SK-N-SH (cell line): ENCODE data around the gene MAP3K4. TPM values are rescaled to one million over a fixed set of nuclear protein-coding genes. Genes with fewer than 3 reads are reported as not detected.

ENCODE experiments used
- CTCF ChIA-PET: fragments of 300-600, 350-600 bp; formaldehyde crosslinking; extraction: SDS; loops from one replicate; lab custom pipeline; 2021; lab: Yijun Ruan, JAX
- POLR2A ChIA-PET: fragments of 350-600 bp; sonication (Branson Sonifier 250); formaldehyde crosslinking; extraction: SDS; loops from one replicate; lab custom pipeline; 2020; ENCODE audit warnings: antibody characterized with exemption, inconsistent platforms; lab: Yijun Ruan, JAX
- DNase-seq: peaks from one replicate; pipeline ENCODE4 v3.0.0; 2012
- H2AFZ ChIP-seq: fragments of 200-600 bp; sonication (generic); 2 replicates; pipeline ENCODE4 v1.8.1; 2016; ENCODE audit warnings: antibody characterized with exemption, mild to moderate bottlenecking, low read depth
- H3F3A ChIP-seq: fragments of 200-600 bp; sonication (generic); replicated peaks from 2 replicates; pipeline ENCODE3; 2016; ENCODE audit warnings: antibody characterized with exemption, mild to moderate bottlenecking; ENCODE audit not compliant: insufficient read depth
- H3K27ac ChIP-seq, 2 experiments: fragments of 200-500 bp in 1 of 2; fragments of 200-600 bp in 1 of 2; sonication (Bioruptor generic) in 1 of 2; sonication (generic), shearing (Covaris generic) in 1 of 2; 2 replicates each; pipeline versions ENCODE4 v1.5.1 to v1.6.1; 2014 to 2016; ENCODE audit warnings: low read depth in 2 of 2, inconsistent platforms in 1 of 2, low read length in 1 of 2, mild to moderate bottlenecking in 1 of 2, mixed read lengths in 1 of 2
- H3K27me3 ChIP-seq: fragments of 200-600 bp; sonication (generic), shearing (Covaris generic); 2 replicates; pipeline ENCODE4 v1.6.1; 2016; ENCODE audit warnings: mixed run types; ENCODE audit not compliant: insufficient read depth
- H3K36me3 ChIP-seq, 2 experiments: fragments of 200-500 bp in 1 of 2; fragments of 200-600 bp in 1 of 2; sonication (Bioruptor generic) in 1 of 2; sonication (generic) in 1 of 2; replicated peaks in 1 of 2; 2 replicates each; pipeline versions ENCODE3 to v1.5.1; 2014 to 2016; ENCODE audit warnings: low read length in 1 of 2, mild to moderate bottlenecking in 1 of 2; ENCODE audit not compliant: insufficient read depth in 2 of 2, control insufficient read depth in 1 of 2
- H3K4me1 ChIP-seq, 2 experiments: fragments of 200-500 bp in 1 of 2; fragments of 200-600 bp in 1 of 2; sonication (Bioruptor generic) in 1 of 2; sonication (generic), shearing (Covaris generic) in 1 of 2; 2 replicates each; pipeline versions ENCODE4 v1.5.1 to v1.6.1; 2014 to 2016; ENCODE audit warnings: low read depth in 1 of 2, low read length in 1 of 2, mixed run types in 1 of 2; ENCODE audit not compliant: insufficient read depth in 2 of 2, control insufficient read depth in 1 of 2
- H3K4me2 ChIP-seq: fragments of 200-600 bp; sonication (generic), shearing (Covaris generic); 2 replicates; pipeline ENCODE4 v1.6.1; 2017; ENCODE audit warnings: mixed run types
- H3K4me3 ChIP-seq, 2 experiments: fragments of 200-500 bp in 1 of 2; fragments of 200-600 bp in 1 of 2; sonication (Bioruptor generic) in 1 of 2; sonication (generic), shearing (Covaris generic) in 1 of 2; 2 replicates each; pipeline versions ENCODE4 v1.5.1 to v1.8.1; 2014 to 2016; ENCODE audit warnings: low read depth in 2 of 2, inconsistent platforms in 1 of 2, low read length in 1 of 2, mild to moderate bottlenecking in 1 of 2, mixed read lengths in 1 of 2, moderate library complexity in 1 of 2
- H3K79me2 ChIP-seq: fragments of 200-600 bp; sonication (generic); 2 replicates; pipeline ENCODE4 v1.8.1; 2017; ENCODE audit warnings: mild to moderate bottlenecking; ENCODE audit not compliant: insufficient read depth
- H3K9ac ChIP-seq: fragments of 200-600 bp; sonication (generic); 2 replicates; pipeline ENCODE4 v1.6.1; 2017; ENCODE audit warnings: mixed run types
- H3K9me2 ChIP-seq: fragments of 200-600 bp; sonication (generic); 2 replicates; pipeline ENCODE4 v1.6.1; 2017; ENCODE audit warnings: mixed run types
- H3K9me3 ChIP-seq: fragments of 200-600 bp; sonication (generic); 2 replicates; pipeline ENCODE4 v1.6.1; 2017; ENCODE audit warnings: mixed run types, mild to moderate bottlenecking, moderate library complexity
- H4K20me1 ChIP-seq: fragments of 200-600 bp; sonication (generic); 2 replicates; pipeline ENCODE4 v1.6.1; 2017; ENCODE audit warnings: mild to moderate bottlenecking, mixed run types; ENCODE audit not compliant: insufficient read depth
- CHD2 ChIP-seq: fragments of 150-350 bp; IDR thresholded peaks from 2 replicates; pipeline ENCODE4 v1.6.1; 2018; ENCODE audit warnings: low read length; ENCODE audit not compliant: partially characterized antibody
- EP300 ChIP-seq, 2 experiments: IDR thresholded peaks; 2 replicates each; pipeline versions ENCODE4 v1.4.0 to v1.6.1; 2012; ENCODE audit warnings: borderline replicate concordance in 1 of 2, low read depth in 1 of 2, low read length in 1 of 2
- EZH2phosphoT487 ChIP-seq: fragments of 200-600 bp; sonication (generic); IDR thresholded peaks from 2 replicates; pipeline ENCODE4 v1.6.1; 2017; ENCODE audit warnings: low read depth, mixed run types, mild to moderate bottlenecking, antibody characterized with exemption, moderate library complexity, borderline replicate concordance
- FOXJ3 ChIP-seq: sonication (generic); formaldehyde crosslinking; IDR thresholded peaks from 2 replicates; pipeline ENCODE4 v1.5.1; 2020; ENCODE audit warnings: mild to moderate bottlenecking, missing genetic modification reagents
- GATA2 ChIP-seq: sonication (generic); formaldehyde crosslinking; IDR thresholded peaks from 2 replicates; pipeline ENCODE4 v1.5.0; 2020; ENCODE audit warnings: mild to moderate bottlenecking, missing genetic modification reagents
- JUND ChIP-seq: IDR thresholded peaks from 2 replicates; pipeline ENCODE4 v1.4.0; 2012
- MEF2A ChIP-seq: IDR thresholded peaks from 2 replicates; pipeline ENCODE4 v1.4.0; 2012; ENCODE audit warnings: low read depth, borderline replicate concordance
- MXI1 ChIP-seq: IDR thresholded peaks from 2 replicates; pipeline ENCODE4 v1.6.1; 2012; ENCODE audit warnings: mild to moderate bottlenecking, low read depth, low read length, improper control_type of control experiment
- NRF1 ChIP-seq: IDR thresholded peaks from 2 replicates; pipeline ENCODE4 v1.6.1; 2012; ENCODE audit warnings: low read depth, mild to moderate bottlenecking, low read length
- RCOR1 ChIP-seq: fragments of 150-350 bp; IDR thresholded peaks from 2 replicates; pipeline ENCODE4 v1.6.1; 2017; ENCODE audit warnings: antibody characterized with exemption, low read length
- RFX5 ChIP-seq: IDR thresholded peaks from 2 replicates; pipeline ENCODE4 v1.6.1; 2012; ENCODE audit warnings: mild to moderate bottlenecking, improper control_type of control experiment, low read length
- TCF12 ChIP-seq: IDR thresholded peaks from 2 replicates; pipeline ENCODE4 v1.4.0; 2012
- YY1 ChIP-seq: IDR thresholded peaks from 2 replicates; pipeline ENCODE4 v1.4.0; 2012; ENCODE audit warnings: low read depth, mild to moderate bottlenecking
- WGBS: methylation state at CpG from one replicate; pipeline ENCODE4 v1.1.6; 2017; ENCODE audit warnings: low lambda C conversion rate; 5-methylcytosine and 5-hydroxymethylcytosine counted together
- polyA plus RNA-seq, 3 experiments: library from polyadenylated mRNA; depleted of rRNA; stranded (reverse); fragments of >200 nt; gene quantifications; 2 replicates each; pipeline ENCODE4 v1.2.3, GENCODE V29; 2012
- TF ChIP-seq, protein P1 (sequence below): IDR thresholded peaks from 2 replicates; pipeline ENCODE4 v1.4.0; 2012; ENCODE audit warnings: low read depth, borderline replicate concordance
- TF ChIP-seq, protein P2 (sequence below): fragments of 150-350 bp; IDR thresholded peaks from 2 replicates; pipeline ENCODE4 v1.6.1; 2016; ENCODE audit warnings: mild to moderate bottlenecking, low read depth, low read length
- TF ChIP-seq, protein P3 (sequence below): fragments of 150-350 bp; IDR thresholded peaks from 2 replicates; pipeline ENCODE4 v1.6.1; 2017; ENCODE audit warnings: antibody characterized with exemption, low read length, low read depth, borderline replicate concordance

MAP3K4 gene
- polyA plus RNA-seq, 1 of the 3 experiments (the other 2 are of a cell fraction): 6.8 TPM

DNA sequence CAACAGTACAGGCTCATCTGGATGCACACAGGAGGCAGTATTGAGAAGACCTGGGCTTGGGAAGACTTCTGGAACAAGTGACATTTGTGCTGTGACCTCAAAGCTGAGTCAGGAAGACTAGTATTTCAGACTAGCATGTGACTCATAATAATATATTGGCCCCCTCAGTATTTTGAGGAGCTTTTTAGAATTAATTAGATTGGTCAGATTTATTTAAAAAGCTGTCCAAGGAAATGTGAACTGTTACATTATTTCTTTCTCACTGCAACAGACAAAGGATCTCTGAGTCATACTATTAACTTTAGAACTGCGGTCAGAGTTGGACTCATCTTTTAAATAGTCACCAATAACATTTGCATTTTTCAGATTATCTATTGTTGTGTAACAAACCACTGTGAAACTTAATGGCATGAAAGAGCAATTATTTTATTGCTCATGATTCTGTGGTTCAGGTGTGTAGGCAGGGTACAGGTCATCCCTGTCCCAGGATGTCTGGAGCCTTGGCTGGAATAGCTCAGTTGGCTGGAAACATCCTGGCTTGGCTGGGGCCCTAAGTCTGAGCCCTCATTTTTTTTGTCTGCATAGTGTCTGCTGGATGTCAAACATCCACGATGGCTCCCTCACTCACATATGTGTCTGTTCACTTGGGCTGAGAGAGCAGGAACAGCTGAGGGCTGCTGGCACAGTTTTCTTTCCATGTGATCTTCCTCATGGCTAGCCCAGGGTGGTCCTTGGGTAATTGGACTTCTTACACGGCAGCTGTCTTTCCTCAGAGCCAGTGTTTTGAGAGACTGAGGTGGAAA, 46.9 kb downstream of the MAP3K4 start (continued):
- TF ChIP-seq, protein P1, sequence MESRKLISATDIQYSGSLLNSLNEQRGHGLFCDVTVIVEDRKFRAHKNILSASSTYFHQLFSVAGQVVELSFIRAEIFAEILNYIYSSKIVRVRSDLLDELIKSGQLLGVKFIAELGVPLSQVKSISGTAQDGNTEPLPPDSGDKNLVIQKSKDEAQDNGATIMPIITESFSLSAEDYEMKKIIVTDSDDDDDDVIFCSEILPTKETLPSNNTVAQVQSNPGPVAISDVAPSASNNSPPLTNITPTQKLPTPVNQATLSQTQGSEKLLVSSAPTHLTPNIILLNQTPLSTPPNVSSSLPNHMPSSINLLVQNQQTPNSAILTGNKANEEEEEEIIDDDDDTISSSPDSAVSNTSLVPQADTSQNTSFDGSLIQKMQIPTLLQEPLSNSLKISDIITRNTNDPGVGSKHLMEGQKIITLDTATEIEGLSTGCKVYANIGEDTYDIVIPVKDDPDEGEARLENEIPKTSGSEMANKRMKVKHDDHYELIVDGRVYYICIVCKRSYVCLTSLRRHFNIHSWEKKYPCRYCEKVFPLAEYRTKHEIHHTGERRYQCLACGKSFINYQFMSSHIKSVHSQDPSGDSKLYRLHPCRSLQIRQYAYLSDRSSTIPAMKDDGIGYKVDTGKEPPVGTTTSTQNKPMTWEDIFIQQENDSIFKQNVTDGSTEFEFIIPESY: peak; percentile 74
- TF ChIP-seq TCF12: peak; percentile 93
- TF ChIP-seq RCOR1: no peak

DNA sequence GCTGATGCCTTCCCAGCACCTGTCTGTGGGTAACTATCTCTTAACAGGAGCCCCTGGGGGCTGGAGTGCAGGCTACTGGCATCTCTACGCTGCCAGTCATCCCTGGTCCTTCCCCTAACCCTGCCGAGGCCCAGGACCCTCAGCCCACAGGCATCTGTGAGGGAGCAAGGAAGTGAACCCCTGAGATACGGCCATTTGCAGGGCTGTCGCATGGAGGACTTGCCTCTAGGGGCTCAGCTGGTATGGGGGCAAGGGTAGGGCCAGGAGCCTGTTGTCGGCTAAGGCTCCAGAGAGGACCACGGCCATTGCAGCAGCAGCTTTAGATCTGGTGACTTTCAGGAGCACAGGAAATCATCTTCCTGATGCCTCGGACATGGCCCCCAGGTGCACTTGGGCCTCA, 49.7 kb downstream of the MAP3K4 start:
- Histone ChIP-seq H3K4me2 (no peak overlapping the region), H4K20me1 (0 out of 2 replicates have a peak, but pooled peaks cover 6% of the 10 kb centered on the region), H3K79me2 (peaks cover 20% of the 10 kb centered on the region), H3K27me3 (no peaks in the 10 kb centered on the region), H3K4me1 (peaks cover 6 to 14% of the 10 kb centered on the region in 2 experiments; a peak in 3 of 4 replicates), H3K9ac (no peak overlapping the region), H3F3A (peaks cover 27% of the 10 kb centered on the region), H3K36me3 (peaks cover 9 to 23% of the 10 kb centered on the region in 2 experiments), H2AFZ (no peak overlapping the region), H3K4me3 (no peak overlapping the region), H3K27ac (no peak overlapping the region), H3K9me2 (no peaks in the 10 kb centered on the region), H3K9me3 (no peaks in the 10 kb centered on the region)
- DNase-seq: no peak
- TF ChIP-seq EP300 (IDR thresholded peaks at IDR 0.05; ENCODE audit: borderline replicate concordance in 1 of 2, low read depth in 1 of 2, low read length in 1 of 2) (no peak), JUND (no peak), RFX5 (no peak), NRF1 (no peak), FOXJ3 (CRISPR knock-in tag) (no peak), YY1 (no peak), GATA2 (CRISPR knock-in tag) (no peak), CHD2 (no peak), RCOR1 (no peak), MEF2A (no peak), EZH2phosphoT487 (no peak), MXI1 (no peak)
- TF ChIP-seq, protein P2, sequence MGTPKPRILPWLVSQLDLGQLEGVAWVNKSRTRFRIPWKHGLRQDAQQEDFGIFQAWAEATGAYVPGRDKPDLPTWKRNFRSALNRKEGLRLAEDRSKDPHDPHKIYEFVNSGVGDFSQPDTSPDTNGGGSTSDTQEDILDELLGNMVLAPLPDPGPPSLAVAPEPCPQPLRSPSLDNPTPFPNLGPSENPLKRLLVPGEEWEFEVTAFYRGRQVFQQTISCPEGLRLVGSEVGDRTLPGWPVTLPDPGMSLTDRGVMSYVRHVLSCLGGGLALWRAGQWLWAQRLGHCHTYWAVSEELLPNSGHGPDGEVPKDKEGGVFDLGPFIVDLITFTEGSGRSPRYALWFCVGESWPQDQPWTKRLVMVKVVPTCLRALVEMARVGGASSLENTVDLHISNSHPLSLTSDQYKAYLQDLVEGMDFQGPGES: no peak
- TF ChIP-seq, protein P3, sequence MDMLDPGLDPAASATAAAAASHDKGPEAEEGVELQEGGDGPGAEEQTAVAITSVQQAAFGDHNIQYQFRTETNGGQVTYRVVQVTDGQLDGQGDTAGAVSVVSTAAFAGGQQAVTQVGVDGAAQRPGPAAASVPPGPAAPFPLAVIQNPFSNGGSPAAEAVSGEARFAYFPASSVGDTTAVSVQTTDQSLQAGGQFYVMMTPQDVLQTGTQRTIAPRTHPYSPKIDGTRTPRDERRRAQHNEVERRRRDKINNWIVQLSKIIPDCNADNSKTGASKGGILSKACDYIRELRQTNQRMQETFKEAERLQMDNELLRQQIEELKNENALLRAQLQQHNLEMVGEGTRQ: no peak
- CTCF ChIA-PET: interaction anchor here (1.5 kb wide), 1 partner anchor 110 kb away, joined by 3 read pairs; no protein-coding TSS in a partner anchor
- 93% methylated on average over 3 of the region's 7 CpGs for WGBS
- POLR2A ChIA-PET: no interaction called here
